Measurements from ENCODE around the gene GNB4.
A peak's percentile ranks its signal among the peaks of the same experiment; 100 is the strongest.

Gene GNB4

GRCh38 chr3:179348325-179349013 is 102.8 kb downstream of the GNB4 start:
- DNase-seq = no peak

GRCh38 chr3:179347345-179348194 is 103.7 kb downstream of the GNB4 start, which contains the start of gene MFN1:
Gene MFN1, plus strand, starts transcription at chr3:179347709. Its CDS starts 1,143 bp downstream, at chr3:179348852.
- peak; percentile 84 to 92 for DNase-seq

Data from NCI-H1930 (cell line).